ENCODE measurements around the gene MAGOH. TPM values are rescaled to one million over a fixed set of nuclear protein-coding genes. Genes with fewer than 3 reads are reported as not detected.
A peak's percentile ranks its signal among the peaks of the same experiment; 100 is the strongest.

MAGOH gene
- total RNA-seq, 2 donors from 2014 or later: 34.0 to 49.7 TPM

DNA sequence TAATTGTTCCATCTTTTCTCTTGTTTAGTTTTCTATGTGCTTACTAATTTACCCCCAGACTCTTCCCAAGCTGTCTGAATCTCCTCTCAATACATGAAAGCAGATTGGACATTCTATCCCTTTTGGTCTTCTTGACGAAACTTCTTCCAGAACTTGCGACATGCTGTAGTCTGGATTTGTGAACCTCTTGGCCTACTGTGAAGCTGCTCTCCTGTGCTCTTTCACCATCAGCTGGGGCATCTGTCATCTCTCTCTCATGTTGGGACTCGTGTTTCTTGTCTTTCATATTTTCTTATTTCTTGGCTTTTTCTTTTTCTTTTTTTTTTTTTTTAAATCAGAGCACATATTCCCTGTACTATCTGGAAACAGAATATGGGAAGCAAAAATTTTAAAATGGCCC, 34.9 kb downstream of the MAGOH start:
- intact Hi-C loops (cut with DNase I): no loop called here
- Histone ChIP-seq H3K4me1 (no peaks in the 10 kb centered on the region), H3K27ac (no peak overlapping the region), H3K4me3 (no peak overlapping the region), H3K36me3 (peaks cover 23% of the 10 kb centered on the region), H3K9ac (ENCODE audit: low read depth in 2 of 2, low read length in 2 of 2) (no peak overlapping the region), H3K27me3 (no peaks in the 10 kb centered on the region), H3K9me3 (no peaks in the 10 kb centered on the region)
- TF ChIP-seq, protein P1, sequence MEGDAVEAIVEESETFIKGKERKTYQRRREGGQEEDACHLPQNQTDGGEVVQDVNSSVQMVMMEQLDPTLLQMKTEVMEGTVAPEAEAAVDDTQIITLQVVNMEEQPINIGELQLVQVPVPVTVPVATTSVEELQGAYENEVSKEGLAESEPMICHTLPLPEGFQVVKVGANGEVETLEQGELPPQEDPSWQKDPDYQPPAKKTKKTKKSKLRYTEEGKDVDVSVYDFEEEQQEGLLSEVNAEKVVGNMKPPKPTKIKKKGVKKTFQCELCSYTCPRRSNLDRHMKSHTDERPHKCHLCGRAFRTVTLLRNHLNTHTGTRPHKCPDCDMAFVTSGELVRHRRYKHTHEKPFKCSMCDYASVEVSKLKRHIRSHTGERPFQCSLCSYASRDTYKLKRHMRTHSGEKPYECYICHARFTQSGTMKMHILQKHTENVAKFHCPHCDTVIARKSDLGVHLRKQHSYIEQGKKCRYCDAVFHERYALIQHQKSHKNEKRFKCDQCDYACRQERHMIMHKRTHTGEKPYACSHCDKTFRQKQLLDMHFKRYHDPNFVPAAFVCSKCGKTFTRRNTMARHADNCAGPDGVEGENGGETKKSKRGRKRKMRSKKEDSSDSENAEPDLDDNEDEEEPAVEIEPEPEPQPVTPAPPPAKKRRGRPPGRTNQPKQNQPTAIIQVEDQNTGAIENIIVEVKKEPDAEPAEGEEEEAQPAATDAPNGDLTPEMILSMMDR (IDR thresholded peaks at IDR 0.05): no peak
- DNase-seq: no peak

DNA sequence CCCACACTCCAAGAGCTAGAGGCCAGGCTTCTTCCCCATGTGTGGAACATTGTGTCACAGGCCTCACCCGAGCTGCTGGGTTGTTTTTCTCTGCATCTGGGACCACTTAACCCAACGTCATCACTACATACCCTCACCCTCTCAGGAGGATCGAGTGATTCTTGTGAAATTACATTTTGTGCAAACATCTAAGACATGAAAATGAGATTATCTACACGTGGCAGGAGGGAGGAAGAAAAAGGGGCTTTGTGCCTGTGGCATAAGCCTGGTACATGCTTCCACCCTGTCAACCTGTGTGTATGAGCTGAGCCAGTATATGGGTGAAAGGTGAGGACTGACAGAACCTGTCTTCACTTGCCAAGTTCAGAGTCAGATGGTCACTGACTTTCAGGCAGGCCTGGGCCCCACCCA, 40.1 kb downstream of the MAGOH start:
- intact Hi-C loops (cut with DNase I): no loop called here
- TF ChIP-seq, protein P1 (IDR thresholded peaks at IDR 0.05): no peak
- peak; percentile 65 for DNase-seq
- H3K9me3 ChIP-seq: no peaks in the 10 kb centered on the region
- H3K27me3 ChIP-seq: no peaks in the 10 kb centered on the region
- no peak overlapping the region for H3K27ac ChIP-seq
- H3K4me3 ChIP-seq: no peak overlapping the region
- H3K4me1 ChIP-seq: peaks cover 7% of the 10 kb centered on the region
- peaks cover 11% of the 10 kb centered on the region for H3K36me3 ChIP-seq
- peak overlapping the region in 1 of 2 donors; percentile 93 for H3K9ac ChIP-seq (ENCODE audit: low read depth in 2 of 2, low read length in 2 of 2)

DNA sequence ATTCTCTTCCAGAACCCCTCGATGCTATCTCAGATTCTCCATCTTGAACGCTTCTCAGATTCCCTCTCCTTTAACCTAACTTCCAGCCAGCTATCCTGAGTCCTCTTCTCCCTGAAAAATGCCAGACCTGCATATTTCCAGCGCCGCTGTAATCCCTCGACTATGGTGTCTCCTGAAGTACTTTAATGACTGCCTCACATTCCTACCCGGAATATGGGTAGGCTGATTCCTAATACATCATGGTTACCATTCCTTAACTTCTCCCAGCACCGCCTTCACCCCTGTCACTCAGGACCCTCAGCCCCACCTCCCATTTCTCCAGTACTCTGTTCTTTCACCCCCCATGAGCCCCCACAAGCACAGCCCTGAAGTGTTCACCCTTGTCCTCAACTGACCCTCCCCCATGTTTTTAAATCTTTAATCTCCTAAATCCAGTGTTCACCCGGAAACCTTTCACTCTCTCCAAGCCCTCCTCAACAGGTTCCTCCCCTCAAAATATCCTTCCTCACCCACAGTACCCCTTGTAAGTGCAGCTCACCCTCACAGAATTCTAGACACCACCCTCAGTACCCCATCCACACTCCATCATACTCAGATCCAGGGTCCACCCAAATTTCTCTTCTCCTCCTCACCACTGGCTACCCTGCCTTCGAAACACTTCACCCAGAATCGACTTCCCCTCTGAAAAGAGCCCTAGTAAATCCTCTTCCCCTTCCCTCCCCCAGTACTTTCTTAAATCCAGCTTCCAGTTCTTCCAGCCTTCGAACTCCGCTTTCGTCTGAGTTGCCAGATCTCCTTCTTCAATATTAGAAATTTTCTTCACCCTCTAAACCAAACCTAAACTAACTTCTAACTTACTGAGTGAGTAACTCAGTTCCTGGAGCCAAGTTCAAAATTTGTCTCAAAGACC, 40.8 kb downstream of the MAGOH start:
- H3K36me3 ChIP-seq: peaks cover 6% of the 10 kb centered on the region
- H3K4me1 ChIP-seq: peaks cover 7% of the 10 kb centered on the region
- no peak for DNase-seq
- intact Hi-C loops (cut with DNase I): no loop called here
- H3K4me3 ChIP-seq: peak overlapping the region; percentile 93
- peak overlapping the region; percentile 88 to 93 for H3K9ac ChIP-seq (ENCODE audit: low read depth in 2 of 2, low read length in 2 of 2)
- no peaks in the 10 kb centered on the region for H3K27me3 ChIP-seq
- TF ChIP-seq, protein P1 (IDR thresholded peaks at IDR 0.05): no peak
- H3K27ac ChIP-seq: peak overlapping the region; percentile 97
- H3K9me3 ChIP-seq: no peaks in the 10 kb centered on the region

DNA sequence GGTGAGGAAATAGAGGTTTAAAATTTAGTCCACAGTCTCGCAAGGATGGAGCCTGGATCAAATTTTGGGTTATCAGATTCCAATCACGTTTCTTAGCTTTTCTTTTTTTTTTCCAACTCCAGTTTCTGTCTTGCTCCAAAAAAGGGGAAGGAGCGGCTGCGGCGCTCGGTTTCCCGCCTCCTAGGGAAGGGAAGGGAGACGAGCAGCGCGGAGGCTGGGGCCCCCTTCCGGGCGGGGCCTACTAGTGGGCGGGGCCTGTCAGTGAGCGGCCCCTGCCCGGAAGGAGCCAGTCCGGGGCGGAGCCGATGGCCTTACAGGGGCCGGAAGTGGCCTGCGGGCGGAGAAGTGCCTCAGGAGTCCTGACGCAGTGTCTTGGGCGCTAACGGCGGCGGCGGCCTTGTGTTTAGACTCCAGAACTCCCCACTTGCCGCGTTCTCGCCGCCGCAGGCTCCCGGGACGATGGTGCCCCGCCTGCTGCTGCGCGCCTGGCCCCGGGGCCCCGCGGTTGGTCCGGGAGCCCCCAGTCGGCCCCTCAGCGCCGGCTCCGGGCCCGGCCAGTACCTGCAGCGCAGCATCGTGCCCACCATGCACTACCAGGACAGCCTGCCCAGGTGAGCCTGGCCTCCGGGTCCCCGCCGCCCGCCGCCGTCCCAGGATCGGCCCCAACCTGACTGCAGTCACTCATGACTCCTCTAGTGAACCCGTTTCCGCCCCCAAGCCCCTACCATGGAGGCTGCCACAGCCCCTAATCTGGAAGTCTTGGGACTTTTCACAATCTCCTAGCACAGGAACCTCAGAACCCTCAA, 41.6 kb downstream of the MAGOH start, which contains the start of gene CPT2:
CPT2 (plus strand) TSS at position 340 of the 806 bp plus-strand sequence; CDS start at position 460, 120 bp downstream.
- H3K27ac ChIP-seq: peak within 1 kb of the TSS; percentile 97
- intact Hi-C loops (cut with DNase I): no loop called here
- peak within 1 kb of the TSS; percentile 93 for H3K4me3 ChIP-seq
- H3K27me3 ChIP-seq: no peaks in the 10 kb centered on the region
- peak within 1 kb of the TSS; percentile 88 to 93 for H3K9ac ChIP-seq (ENCODE audit: low read depth in 2 of 2, low read length in 2 of 2)
- H3K4me1 ChIP-seq: peaks cover 7% of the 10 kb centered on the region
- no peaks in the 10 kb centered on the region for H3K9me3 ChIP-seq
- no peaks in the 10 kb centered on the region for H3K36me3 ChIP-seq
- peak; percentile 95 for DNase-seq
- TF ChIP-seq, protein P1 (IDR thresholded peaks at IDR 0.05): no peak

DNA sequence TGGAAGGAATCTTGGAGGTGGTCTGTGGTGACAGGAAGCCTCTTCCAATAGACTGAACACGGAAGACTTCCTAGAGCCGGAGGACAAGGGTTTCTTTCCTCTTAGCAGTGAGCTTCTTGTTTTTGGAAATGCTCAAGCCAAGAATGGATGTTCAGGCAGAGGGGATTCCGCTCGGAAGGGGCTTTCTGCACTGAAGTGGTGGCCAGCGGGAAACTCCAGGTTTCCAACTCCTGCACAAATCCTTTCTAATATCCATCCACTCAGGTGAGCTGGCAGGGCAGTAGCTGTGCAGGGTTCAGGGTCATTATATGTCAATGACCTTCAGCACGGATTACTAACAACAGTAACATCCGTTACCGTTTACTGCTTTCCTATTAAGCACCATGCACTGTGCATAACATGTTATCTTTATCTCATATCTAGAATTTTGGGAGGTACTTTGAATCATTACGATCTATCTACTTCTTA, 42.3 kb downstream of the MAGOH start:
- no peaks in the 10 kb centered on the region for H3K9me3 ChIP-seq
- no peaks in the 10 kb centered on the region for H3K36me3 ChIP-seq
- intact Hi-C loops (cut with DNase I): no loop called here
- peak overlapping the region; percentile 93 for H3K4me3 ChIP-seq
- peak overlapping the region; percentile 97 for H3K27ac ChIP-seq
- H3K27me3 ChIP-seq: no peaks in the 10 kb centered on the region
- TF ChIP-seq, protein P1 (IDR thresholded peaks at IDR 0.05): no peak
- DNase-seq: no peak
- H3K9ac ChIP-seq (ENCODE audit: low read depth in 2 of 2, low read length in 2 of 2): peak overlapping the region in 1 of 2 donors; percentile 93
- H3K4me1 ChIP-seq: peaks cover 7% of the 10 kb centered on the region

Measured in colonic mucosa (tissue), 4 donors.